HL-60/S4 treated with phorbol 12-myristate 13-acetate at 8.2 ng/mL for 4 days and 3 days (cell line): ENCODE data around the gene RAB34.

Experiments used
- in situ Hi-C: fragments of 300-500 bp; cut with MboI; formaldehyde crosslinking; loops from 2 replicates; pipeline ENCODE4 v1.15.0; 2022; ENCODE audit warnings: low sequenced_read_pairs

RAB34 gene

GRCh38 chr17:28717578-28718332, at the start of gene RAB34:
Gene RAB34, minus strand, starts transcription at chr17:28717868. Its CDS starts 602 bp downstream, at chr17:28717266.
- in situ Hi-C loops = no loop called here

- in situ Hi-C loops = no loop called here
Measured at GRCh38 chr17:28765038-28765437, 47.4 kb upstream of the RAB34 start.

- in situ Hi-C loops = no loop called here
Measured at GRCh38 chr17:28763804-28764266, 46.2 kb upstream of the RAB34 start.

- in situ Hi-C loops = no loop called here
Measured at GRCh38 chr17:28763137-28763799, 45.6 kb upstream of the RAB34 start.

- in situ Hi-C loops = no loop called here
Measured at GRCh38 chr17:28760601-28761562, 43.2 kb upstream of the RAB34 start.

GRCh38 chr17:28759256-28759865, 41.7 kb upstream of the RAB34 start:
- in situ Hi-C loops = no loop called here

- in situ Hi-C loops = no loop called here
Measured at GRCh38 chr17:28758411-28759121, 40.9 kb upstream of the RAB34 start.

- in situ Hi-C loops = no loop called here
Measured at GRCh38 chr17:28756049-28756804, 38.6 kb upstream of the RAB34 start.

- in situ Hi-C loops = no loop called here
Measured at GRCh38 chr17:28755486-28755885, 37.8 kb upstream of the RAB34 start.

- in situ Hi-C loops = no loop called here
Measured at GRCh38 chr17:28751600-28752366, 34.1 kb upstream of the RAB34 start.

- in situ Hi-C loops = no loop called here
Measured at GRCh38 chr17:28750178-28751047, 32.7 kb upstream of the RAB34 start.

- in situ Hi-C loops = no loop called here
Measured at GRCh38 chr17:28749516-28750177, 32.0 kb upstream of the RAB34 start.

- in situ Hi-C loops = no loop called here
Measured at GRCh38 chr17:28748852-28749515, 31.3 kb upstream of the RAB34 start.

GRCh38 chr17:28747801-28748750, 30.4 kb upstream of the RAB34 start:
- in situ Hi-C loops = no loop called here

- in situ Hi-C loops = no loop called here
Measured at GRCh38 chr17:28747051-28747691, 29.5 kb upstream of the RAB34 start.
